ENCODE data around the gene COPS6. TPM values are rescaled to one million over a fixed set of nuclear protein-coding genes. Genes with fewer than 3 reads are reported as not detected.

COPS6 gene
- polyA plus RNA-seq, 1 donor (not counting 4 experiments of a cell fraction or from before 2014, with no cell fraction given) = 171 TPM

- Histone ChIP-seq H3K9me3 (ENCODE audit: control insufficient read depth, low read depth, low read length) (no peaks in the 10 kb centered on the region), H3K27ac (ENCODE audit: control insufficient read depth, insufficient read depth, low read length) (no peak overlapping the region), H3K9ac (ENCODE audit: control insufficient read depth, extremely low read depth, insufficient read depth, low read length) (no peak overlapping the region), H3K27me3 (ENCODE audit: control insufficient read depth, extremely low read depth, insufficient read depth, low read length) (no peaks in the 10 kb centered on the region), H3K4me3 (ENCODE audit: control insufficient read depth in 2 of 3, extremely low read depth in 1 of 3, insufficient read depth in 2 of 3, low read depth in 1 of 3, low read length in 3 of 3) (no peak overlapping the region), H3K36me3 (ENCODE audit: control insufficient read depth in 2 of 2, extremely low read depth in 1 of 2, insufficient read depth in 2 of 2, low read length in 2 of 2) (peaks cover 0 to 2% of the 10 kb centered on the region in 2 experiments), H4K20me1 (ENCODE audit: control insufficient read depth, extremely low read depth, insufficient read depth, low read length) (peaks cover 3% of the 10 kb centered on the region), H3K4me1 (ENCODE audit: control insufficient read depth, extremely low read depth, insufficient read depth, low read length) (peaks cover 10% of the 10 kb centered on the region), H2AFZ (ENCODE audit: control insufficient read depth, low read length) (no peak overlapping the region), H3K79me2 (ENCODE audit: control insufficient read depth, insufficient read depth, low read length) (peaks cover 15% of the 10 kb centered on the region), H3K9me1 (ENCODE audit: control insufficient read depth, extremely low read depth, insufficient read depth, low read length) (no peaks in the 10 kb centered on the region), H3K4me2 (ENCODE audit: control insufficient read depth, extremely low read depth, insufficient read depth, low read depth, low read length) (no peak overlapping the region)
- TF ChIP-seq CTCF (optimal IDR thresholded peaks at IDR 0.05 in 1 of 3, IDR thresholded peaks at IDR 0.05 in 1 of 3, conservative IDR thresholded peaks at IDR 0.05 in 1 of 3; ENCODE audit: extremely low read depth in 1 of 3, insufficient read depth in 2 of 3, low read length in 3 of 3) (no peak), EZH2 (IDR thresholded peaks at IDR 0.05; ENCODE audit: low read length) (no peak)
- no peak for DNase-seq (ENCODE audit: low read depth, low spot score)
- dilution Hi-C loops (cut with MboI; ENCODE audit: extremely low pct_ligation_motif_present, low sequenced_read_pairs) = no loop called here
- no peak for FAIRE-seq
Measured at GRCh38 chr7:100122568-100122967, 33.8 kb downstream of the COPS6 start.

GRCh38 chr7:100124301-100125230 lies 35.8 kb downstream of the COPS6 start:
- Histone ChIP-seq H3K27me3 (ENCODE audit: control insufficient read depth, extremely low read depth, insufficient read depth, low read length) (no peaks in the 10 kb centered on the region), H3K9me1 (ENCODE audit: control insufficient read depth, extremely low read depth, insufficient read depth, low read length) (no peaks in the 10 kb centered on the region), H3K79me2 (ENCODE audit: control insufficient read depth, insufficient read depth, low read length) (peaks cover 6% of the 10 kb centered on the region), H3K9me3 (ENCODE audit: control insufficient read depth, low read depth, low read length) (no peaks in the 10 kb centered on the region), H3K4me1 (ENCODE audit: control insufficient read depth, extremely low read depth, insufficient read depth, low read length) (peaks cover 14% of the 10 kb centered on the region), H3K4me2 (ENCODE audit: control insufficient read depth, extremely low read depth, insufficient read depth, low read depth, low read length) (no peak overlapping the region), H2AFZ (ENCODE audit: control insufficient read depth, low read length) (no peak overlapping the region), H3K36me3 (ENCODE audit: control insufficient read depth in 2 of 2, extremely low read depth in 1 of 2, insufficient read depth in 2 of 2, low read length in 2 of 2) (peaks cover 0 to 2% of the 10 kb centered on the region in 2 experiments), H3K4me3 (ENCODE audit: control insufficient read depth in 2 of 3, extremely low read depth in 1 of 3, insufficient read depth in 2 of 3, low read depth in 1 of 3, low read length in 3 of 3) (no peak overlapping the region), H3K27ac (ENCODE audit: control insufficient read depth, insufficient read depth, low read length) (no peak overlapping the region), H4K20me1 (ENCODE audit: control insufficient read depth, extremely low read depth, insufficient read depth, low read length) (no peaks in the 10 kb centered on the region), H3K9ac (ENCODE audit: control insufficient read depth, extremely low read depth, insufficient read depth, low read length) (no peak overlapping the region)
- DNase-seq (ENCODE audit: low read depth, low spot score) = no peak
- FAIRE-seq = no peak
- no peak for TF ChIP-seq EZH2 (IDR thresholded peaks at IDR 0.05; ENCODE audit: low read length)
- no peak for TF ChIP-seq CTCF (optimal IDR thresholded peaks at IDR 0.05 in 1 of 3, IDR thresholded peaks at IDR 0.05 in 1 of 3, conservative IDR thresholded peaks at IDR 0.05 in 1 of 3; ENCODE audit: extremely low read depth in 1 of 3, insufficient read depth in 2 of 3, low read length in 3 of 3)
- dilution Hi-C loops (cut with MboI; ENCODE audit: extremely low pct_ligation_motif_present, low sequenced_read_pairs) = no loop called here

Measured in keratinocyte (primary cell).